H1 (cell line): ENCODE measurements around the gene CIB2. TPM values are rescaled to one million over a fixed set of nuclear protein-coding genes. Genes with fewer than 3 reads are reported as not detected.
A peak's percentile ranks its signal among the peaks of the same experiment; 100 is the strongest.

Experiments
- CTCF ChIA-PET: fragments of 300-600 bp; sonication (Branson Sonifier 250); formaldehyde crosslinking; loops from one replicate; lab custom pipeline; 2021; ENCODE audit not compliant: partially characterized antibody; lab: Charles Lee
- POLR2A ChIA-PET: fragments of 300-600 bp; sonication (Branson Sonifier 250); formaldehyde crosslinking; loops from one replicate; lab custom pipeline; 2021; ENCODE audit warnings: inconsistent platforms; ENCODE audit not compliant: partially characterized antibody; lab: Charles Lee
- DNase-seq, 2 experiments: peaks; one replicate each; pipeline versions ENCODE4 v3.0.0 to v3.0.0-alpha.2; 2010 to 2022; ENCODE audit warnings: low spot score in 2 of 2, low read depth in 1 of 2, mixed read lengths in 1 of 2
- FAIRE-seq: peaks from 2 replicates; lab custom pipeline; 2011; peaks lifted over from hg19 to GRCh38; lab: Jason Lieb, UNC
- H2AFZ ChIP-seq: 2 replicates; pipeline ENCODE4 v1.8.1; 2012; ENCODE audit warnings: low read length, inconsistent platforms
- H2AK5ac ChIP-seq: 2 replicates; pipeline ENCODE4 v1.6.1; 2013; ENCODE audit warnings: low read depth, low read length
- H2BK120ac ChIP-seq: replicated peaks from 2 replicates; pipeline ENCODE3; 2013; ENCODE audit warnings: low read depth, low read length, inconsistent platforms
- H2BK12ac ChIP-seq: 2 replicates; pipeline ENCODE4 v1.6.1; 2013; ENCODE audit warnings: low read depth, low read length
- H2BK15ac ChIP-seq: 2 replicates; pipeline ENCODE4 v1.6.1; 2013; ENCODE audit warnings: low read length
- H2BK20ac ChIP-seq: 2 replicates; pipeline ENCODE4 v1.6.1; 2013; ENCODE audit warnings: low read length
- H2BK5ac ChIP-seq: 2 replicates; pipeline ENCODE4 v1.6.1; 2013; ENCODE audit warnings: low read depth, low read length
- H3K14ac ChIP-seq: 2 replicates; pipeline ENCODE4 v1.6.1; 2013; ENCODE audit warnings: inconsistent platforms; ENCODE audit not compliant: insufficient read length
- H3K18ac ChIP-seq: 2 replicates; pipeline ENCODE4 v1.6.1; 2013; ENCODE audit warnings: low read length; ENCODE audit errors: extremely low read depth
- H3K23ac ChIP-seq: 2 replicates; pipeline ENCODE4 v1.6.1; 2013; ENCODE audit warnings: inconsistent platforms; ENCODE audit not compliant: insufficient read length
- H3K23me2 ChIP-seq: 2 replicates; pipeline ENCODE4 v1.6.1; 2013; ENCODE audit warnings: low read depth, low read length
- H3K27ac ChIP-seq: 2 replicates; pipeline ENCODE4 v1.6.1; 2011; ENCODE audit warnings: low read depth, low read length, inconsistent platforms
- H3K27me3 ChIP-seq, 4 experiments: replicated peaks in 1 of 4; 1 replicate in 1 of 4; 2 replicates in 3 of 4; pipeline versions ENCODE4 v1.6.1 to v1.8.1; 2011 to 2013; ENCODE audit warnings: low read length in 3 of 4, mild to moderate bottlenecking in 3 of 4, inconsistent platforms in 2 of 4, mixed read lengths in 2 of 4, moderate library complexity in 1 of 4; ENCODE audit not compliant: control insufficient read depth in 3 of 4, insufficient read depth in 3 of 4; ENCODE audit errors: extremely low read depth in 1 of 4
- H3K36me3 ChIP-seq, 4 experiments: 2 replicates each; pipeline versions ENCODE4 v1.6.1 to v1.8.1; 2011 to 2013; ENCODE audit warnings: mild to moderate bottlenecking in 4 of 4, low read length in 3 of 4, moderate library complexity in 2 of 4, control low read depth in 1 of 4, inconsistent platforms in 1 of 4; ENCODE audit not compliant: insufficient read depth in 4 of 4, control insufficient read depth in 2 of 4
- H3K4ac ChIP-seq: replicated peaks from 2 replicates; pipeline ENCODE3; 2013; ENCODE audit warnings: low read length, low read depth, mixed read lengths, inconsistent platforms; ENCODE audit not compliant: insufficient read length
- H3K4me1 ChIP-seq, 4 experiments: replicated peaks in 1 of 4; 1 replicate in 1 of 4; 2 replicates in 3 of 4; pipeline versions ENCODE4 v1.6.1 to v1.8.1; 2011 to 2013; ENCODE audit warnings: low read length in 3 of 4, inconsistent platforms in 2 of 4, mixed read lengths in 1 of 4; ENCODE audit not compliant: insufficient read depth in 4 of 4, control insufficient read depth in 3 of 4
- H3K4me2 ChIP-seq, 2 experiments: 2 replicates each; pipeline versions ENCODE4 v1.6.1 to v1.8.1; 2011 to 2013; ENCODE audit warnings: low read depth in 2 of 2, low read length in 2 of 2, control low read depth in 1 of 2, inconsistent platforms in 1 of 2, mild to moderate bottlenecking in 1 of 2; ENCODE audit not compliant: insufficient read depth in 1 of 2
- H3K4me3 ChIP-seq, 4 experiments: fragments of 200-600, 300-600 bp in 1 of 4; sonication (generic), shearing (Covaris generic), sonication (Bioruptor Twin) in 1 of 4; 2 replicates each; pipeline versions ENCODE4 v1.5.1 to v1.8.1; 2011 to 2016; ENCODE audit warnings: low read length in 4 of 4, low read depth in 3 of 4, control low read depth in 2 of 4, inconsistent platforms in 2 of 4, mild to moderate bottlenecking in 2 of 4, mixed read lengths in 1 of 4, moderate library complexity in 1 of 4; ENCODE audit not compliant: insufficient read depth in 2 of 4; ENCODE audit errors: extremely low read depth in 1 of 4
- H3K56ac ChIP-seq: replicated peaks from 2 replicates; pipeline ENCODE3; 2013; ENCODE audit warnings: low read depth, mild to moderate bottlenecking, mixed read lengths, low read length, inconsistent platforms; ENCODE audit not compliant: insufficient read length
- H3K79me1 ChIP-seq: 2 replicates; pipeline ENCODE4 v1.6.1; 2013; ENCODE audit warnings: low read depth, low read length, control low read depth
- H3K79me2 ChIP-seq, 2 experiments: 2 replicates each; pipeline versions ENCODE4 v1.6.1 to v1.8.1; 2012 to 2013; ENCODE audit warnings: low read length in 2 of 2, mild to moderate bottlenecking in 2 of 2, inconsistent platforms in 1 of 2; ENCODE audit not compliant: insufficient read depth in 2 of 2, control insufficient read depth in 1 of 2
- H3K9ac ChIP-seq, 4 experiments: replicated peaks in 1 of 4; 1 replicate in 1 of 4; 2 replicates in 3 of 4; pipeline versions ENCODE4 v1.6.1 to v1.8.1; 2011 to 2013; ENCODE audit warnings: low read depth in 3 of 4, low read length in 3 of 4, control low read depth in 2 of 4, mild to moderate bottlenecking in 2 of 4, moderate library complexity in 2 of 4, inconsistent platforms in 1 of 4; ENCODE audit errors: extremely low read depth in 1 of 4
- H3K9me3 ChIP-seq, 2 experiments: 2 replicates each; pipeline versions ENCODE4 v1.6.1 to v1.8.1; 2012 to 2013; ENCODE audit warnings: mild to moderate bottlenecking in 2 of 2, moderate library complexity in 2 of 2, control low read depth in 1 of 2, inconsistent platforms in 1 of 2, low read depth in 1 of 2, low read length in 1 of 2, mixed read lengths in 1 of 2; ENCODE audit not compliant: insufficient read depth in 2 of 2
- H4K20me1 ChIP-seq, 2 experiments: replicated peaks in 1 of 2; 2 replicates each; pipeline versions ENCODE3 to v1.8.1; 2011 to 2013; ENCODE audit warnings: inconsistent platforms in 2 of 2, low read length in 2 of 2, mild to moderate bottlenecking in 1 of 2; ENCODE audit not compliant: insufficient read depth in 2 of 2, control insufficient read depth in 1 of 2
- H4K5ac ChIP-seq: 2 replicates; pipeline ENCODE4 v1.6.1; 2013; ENCODE audit warnings: low read length, low read depth, mixed read lengths, inconsistent platforms; ENCODE audit not compliant: insufficient read length
- H4K8ac ChIP-seq: 2 replicates; pipeline ENCODE4 v1.8.0; 2013; ENCODE audit warnings: mild to moderate bottlenecking, moderate library complexity, low read length, inconsistent platforms; ENCODE audit not compliant: insufficient read depth; ENCODE audit errors: extremely low read depth
- H4K91ac ChIP-seq: replicated peaks from 2 replicates; pipeline ENCODE3; 2013; ENCODE audit warnings: low read length, mixed read lengths, inconsistent platforms; ENCODE audit not compliant: insufficient read length
- CBX8 ChIP-seq: fragments of 300-800, 300-1000 bp; sonication (generic); IDR thresholded peaks from 2 replicates; pipeline ENCODE4 v1.7.1; 2016; ENCODE audit warnings: low read depth, low read length, borderline replicate concordance
- CEBPB ChIP-seq: IDR thresholded peaks from 2 replicates; pipeline ENCODE4 v1.6.1; 2012; ENCODE audit warnings: low read depth, low read length
- POU5F1 ChIP-seq: IDR thresholded peaks from 2 replicates; pipeline ENCODE4 v1.6.1; 2011; ENCODE audit warnings: low read depth, mild to moderate bottlenecking, low read length, moderate library complexity
- TCF12 ChIP-seq: IDR thresholded peaks from 2 replicates; pipeline ENCODE4 v1.6.1; 2011; ENCODE audit warnings: low read depth, mild to moderate bottlenecking, low read length
- WGBS, 2 experiments: shearing (Covaris generic) in 1 of 2; methylation state at CpG; one replicate each; pipeline versions ENCODE4 v1.1.6 to v1.1.7; 2013 to 2015; ENCODE audit warnings: low lambda C conversion rate in 2 of 2, mixed read lengths in 2 of 2, inconsistent platforms in 1 of 2, low coverage in 1 of 2, missing lambda C conversion rate in 1 of 2; ENCODE audit not compliant: insufficient replicate concordance in 2 of 2, insufficient coverage in 1 of 2, insufficient read length in 1 of 2; ENCODE audit errors: extremely low coverage in 1 of 2, missing lambda C conversion rate in 1 of 2; 5-methylcytosine and 5-hydroxymethylcytosine counted together
- polyA plus RNA-seq, 7 experiments: library from polyadenylated mRNA; depleted of rRNA in 3 of 7; stranded (reverse) in 5 of 7; unstranded in 2 of 7; fragments of >200 nt in 5 of 7; fragments of 200-250 nt in 2 of 7; gene quantifications; 1 replicate in 5 of 7; 2 replicates in 1 of 7; 4 replicates in 1 of 7; pipeline versions ENCODE4 v1.2.1 to v1.2.3, GENCODE V29; 2011 to 2013; ENCODE audit warnings: missing spikeins in 2 of 7, mixed read lengths in 2 of 7
- total RNA-seq: library from RNA; stranded (reverse); fragmentation: NEBNext Ultra II Directional; extraction: Animal tissue kit (Norgen Biotek cat#: 25700); gene quantifications from 2 replicates; pipeline ENCODE4 v1.2.1, GENCODE V29; 2021

The CIB2 gene
- total and polyA plus RNA-seq, 2 of the 8 experiments (the other 6 are each of a cell fraction or from before 2014, with no cell fraction given), result 41.5 to 45.8 TPM

DNA sequence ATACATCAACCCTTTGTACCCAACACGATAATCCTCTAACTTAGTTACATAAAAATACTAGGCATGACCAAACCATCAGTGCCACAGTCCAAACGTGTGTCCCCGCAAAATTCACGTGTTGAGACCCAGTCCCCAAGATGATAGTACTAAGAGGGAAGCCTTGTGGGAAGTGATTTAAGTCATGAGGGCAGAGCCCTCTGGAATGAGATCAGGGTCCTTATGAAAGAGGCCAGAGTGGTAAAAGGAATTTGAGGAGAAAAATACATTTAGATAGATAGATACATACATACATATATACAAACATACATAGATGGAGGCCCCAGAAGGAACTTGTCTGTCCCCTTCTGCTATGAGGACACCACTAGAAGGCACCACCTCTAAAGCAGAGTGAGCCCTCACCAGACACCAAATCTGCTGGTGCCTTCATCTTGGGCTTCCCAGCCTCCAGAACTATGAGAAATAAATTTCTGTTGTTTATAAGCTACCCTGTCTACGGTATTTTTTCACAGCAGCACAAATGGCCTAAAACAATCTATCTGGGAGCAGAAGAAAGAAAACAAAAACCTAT, 61.7 kb downstream of the CIB2 start:
- Histone ChIP-seq H4K91ac (no peak overlapping the region), H2AFZ (no peak overlapping the region), H3K36me3 (no peaks in the 10 kb centered on the region), H3K79me1 (peaks cover 10% of the 10 kb centered on the region), H2BK20ac (no peak overlapping the region), H3K18ac (no peak overlapping the region), H2BK12ac (no peak overlapping the region), H2AK5ac (no peak overlapping the region), H3K9me3 (no peaks in the 10 kb centered on the region), H3K4me1 (peaks cover 9 to 35% (median 21%) of the 10 kb centered on the region in 4 experiments), H3K4me3 (no peak overlapping the region), H3K14ac (no peak overlapping the region), H4K5ac (no peak overlapping the region), H2BK120ac (no peak overlapping the region), H4K8ac (no peak overlapping the region), H3K27me3 (no peaks in the 10 kb centered on the region; a peak in 1 of 7 replicates), H3K23me2 (no peaks in the 10 kb centered on the region; the same call in 1 of the 2 replicates), H3K9ac (no peak overlapping the region), H3K4me2 (0 out of 4 replicates have a peak overlapping the region, but pooled peaks of 1 of the 2 experiments have one; percentile 32), H4K20me1 (peaks cover 0 to 9% of the 10 kb centered on the region in 2 experiments), H2BK5ac (no peak overlapping the region), H3K27ac (no peak overlapping the region), H3K23ac (no peak overlapping the region), H3K4ac (no peak overlapping the region), H3K56ac (no peak overlapping the region), H2BK15ac (no peak overlapping the region), H3K79me2 (peaks cover 3 to 46% of the 10 kb centered on the region in 2 experiments; a peak in 3 of 4 replicates)
- ChIA-PET POLR2A (interaction anchor here (1.2 kb wide), 2 partner anchors 10 to 16 kb away, joined by 3 read pairs; no protein-coding TSS in a partner anchor), CTCF (interaction anchor here (0.8 to 2.6 kb wide), 13 partner anchors 10 to 126 kb away, joined by 3 to 11 read pairs (median 4); no protein-coding TSS in a partner anchor)
- FAIRE-seq (no peak), DNase-seq (no peak)
- TF ChIP-seq POU5F1 (no peak), CEBPB (no peak), TCF12 (no peak), CBX8 (no peak)
- 87% methylated on average over 5 of the region's 5 CpGs; no CpG with 5 or more reads in 1 of the 2 experiments for WGBS, 2 experiments
